ENCODE results near the gene THSD4.
"Not testable (repeated sequence)": the region's sequence is repeated elsewhere in the genome, so short reads cannot be mapped to it uniquely, and the experiment has no call there.

The THSD4 gene

DNA sequence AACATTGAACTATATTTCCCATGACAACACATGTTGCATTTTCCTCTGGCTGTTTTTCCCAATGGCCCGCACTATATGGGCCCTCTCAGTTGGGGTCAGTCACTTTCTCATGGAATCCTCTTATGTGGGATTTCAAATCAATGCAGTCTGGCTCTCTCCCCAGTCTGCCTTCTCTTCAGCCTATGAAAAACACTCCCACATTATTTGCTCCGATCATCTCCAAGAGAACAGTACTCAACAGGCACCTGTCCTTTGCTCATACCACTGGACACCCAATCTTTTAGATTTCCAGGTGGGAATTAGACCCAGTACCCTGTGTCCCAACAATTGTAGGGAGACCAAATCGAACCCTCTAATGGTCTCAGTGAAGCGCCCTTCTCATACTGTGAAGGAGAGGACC is 251.3 kb downstream of the THSD4 start:
- H3K79me2 ChIP-seq (ENCODE audit: insufficient read depth, low read depth): no peaks in the 10 kb centered on the region
- no peaks in the 10 kb centered on the region for H3K36me3 ChIP-seq (ENCODE audit: insufficient read depth)
- H3K4me3 ChIP-seq (IDR thresholded peaks at IDR 0.05; ENCODE audit: insufficient read depth, low read depth, low read length): no peak overlapping the region
- no peak overlapping the region for H3K27ac ChIP-seq
- TF ChIP-seq, protein P1, sequence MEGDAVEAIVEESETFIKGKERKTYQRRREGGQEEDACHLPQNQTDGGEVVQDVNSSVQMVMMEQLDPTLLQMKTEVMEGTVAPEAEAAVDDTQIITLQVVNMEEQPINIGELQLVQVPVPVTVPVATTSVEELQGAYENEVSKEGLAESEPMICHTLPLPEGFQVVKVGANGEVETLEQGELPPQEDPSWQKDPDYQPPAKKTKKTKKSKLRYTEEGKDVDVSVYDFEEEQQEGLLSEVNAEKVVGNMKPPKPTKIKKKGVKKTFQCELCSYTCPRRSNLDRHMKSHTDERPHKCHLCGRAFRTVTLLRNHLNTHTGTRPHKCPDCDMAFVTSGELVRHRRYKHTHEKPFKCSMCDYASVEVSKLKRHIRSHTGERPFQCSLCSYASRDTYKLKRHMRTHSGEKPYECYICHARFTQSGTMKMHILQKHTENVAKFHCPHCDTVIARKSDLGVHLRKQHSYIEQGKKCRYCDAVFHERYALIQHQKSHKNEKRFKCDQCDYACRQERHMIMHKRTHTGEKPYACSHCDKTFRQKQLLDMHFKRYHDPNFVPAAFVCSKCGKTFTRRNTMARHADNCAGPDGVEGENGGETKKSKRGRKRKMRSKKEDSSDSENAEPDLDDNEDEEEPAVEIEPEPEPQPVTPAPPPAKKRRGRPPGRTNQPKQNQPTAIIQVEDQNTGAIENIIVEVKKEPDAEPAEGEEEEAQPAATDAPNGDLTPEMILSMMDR (conservative IDR thresholded peaks at IDR 0.05; ENCODE audit: low read depth, low read length): no peak
- H4K20me1 ChIP-seq (ENCODE audit: insufficient read depth): no peaks in the 10 kb centered on the region
- H3K27me3 ChIP-seq (ENCODE audit: insufficient read depth, low read depth): no peaks in the 10 kb centered on the region
- no peaks in the 10 kb centered on the region for H3K4me1 ChIP-seq (ENCODE audit: low read depth, poor library complexity, severe bottlenecking)
- no peak overlapping the region for H3K9ac ChIP-seq
- H2AFZ ChIP-seq (ENCODE audit: low read depth): no peak overlapping the region
- no peak overlapping the region for H3K4me2 ChIP-seq

DNA sequence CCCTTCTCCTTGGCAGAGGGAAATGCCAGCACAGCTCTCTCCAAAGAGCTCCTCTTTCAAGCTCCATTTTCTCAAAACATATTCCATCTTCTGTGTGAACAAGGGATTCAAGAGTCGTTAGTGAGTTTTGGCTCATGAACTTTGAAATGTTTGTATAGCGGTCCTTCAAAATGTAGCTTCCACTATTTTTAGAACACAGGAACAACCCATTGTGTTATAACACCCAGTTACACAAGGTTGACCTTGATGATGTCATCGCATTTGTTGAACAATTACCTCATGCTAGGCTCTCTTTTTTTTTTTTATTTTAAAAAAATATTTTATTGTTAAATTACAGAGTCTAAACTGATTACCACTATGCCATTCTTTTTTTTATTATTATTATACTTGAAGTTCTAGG is 251.7 kb downstream of the THSD4 start:
- H3K4me3 ChIP-seq (IDR thresholded peaks at IDR 0.05; ENCODE audit: insufficient read depth, low read depth, low read length): no peak overlapping the region
- no peak overlapping the region for H3K27ac ChIP-seq
- H4K20me1 ChIP-seq (ENCODE audit: insufficient read depth): no peaks in the 10 kb centered on the region
- TF ChIP-seq, protein P1 (conservative IDR thresholded peaks at IDR 0.05; ENCODE audit: low read depth, low read length): no peak
- no peaks in the 10 kb centered on the region for H3K4me1 ChIP-seq (ENCODE audit: low read depth, poor library complexity, severe bottlenecking)
- H2AFZ ChIP-seq (ENCODE audit: low read depth): no peak overlapping the region
- H3K36me3 ChIP-seq (ENCODE audit: insufficient read depth): no peaks in the 10 kb centered on the region
- no peak overlapping the region for H3K4me2 ChIP-seq
- H3K27me3 ChIP-seq (ENCODE audit: insufficient read depth, low read depth): no peaks in the 10 kb centered on the region
- no peak overlapping the region for H3K9ac ChIP-seq
- no peaks in the 10 kb centered on the region for H3K79me2 ChIP-seq (ENCODE audit: insufficient read depth, low read depth)

DNA sequence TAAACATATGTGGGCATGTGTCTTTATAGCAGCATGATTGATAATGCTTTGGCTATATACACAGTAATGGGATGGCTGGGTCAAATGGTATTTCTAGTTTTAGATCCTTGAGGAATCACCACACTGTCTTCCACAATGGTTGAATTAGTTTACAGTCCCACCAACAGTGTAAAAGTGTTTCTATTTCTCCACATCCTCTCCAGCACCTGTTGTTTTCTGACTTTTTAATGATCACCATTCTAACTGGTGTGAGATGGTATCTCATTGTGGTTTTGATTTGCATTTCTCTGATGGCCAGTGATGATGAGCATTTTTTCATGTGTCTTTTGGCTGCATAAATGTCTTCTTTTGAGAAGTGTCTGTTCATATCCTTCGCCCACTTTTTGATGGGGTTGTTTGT is 252.5 kb downstream of the THSD4 start:
- H3K27ac ChIP-seq; H3K27me3 ChIP-seq (ENCODE audit: insufficient read depth, low read depth); H4K20me1 ChIP-seq (ENCODE audit: insufficient read depth); H3K4me1 ChIP-seq (ENCODE audit: low read depth, poor library complexity, severe bottlenecking); H3K9ac ChIP-seq; H2AFZ ChIP-seq (ENCODE audit: low read depth); H3K4me2 ChIP-seq; H3K4me3 ChIP-seq (IDR thresholded peaks at IDR 0.05; ENCODE audit: insufficient read depth, low read depth, low read length); H3K79me2 ChIP-seq (ENCODE audit: insufficient read depth, low read depth); H3K36me3 ChIP-seq (ENCODE audit: insufficient read depth): not testable (repeated sequence)

DNA sequence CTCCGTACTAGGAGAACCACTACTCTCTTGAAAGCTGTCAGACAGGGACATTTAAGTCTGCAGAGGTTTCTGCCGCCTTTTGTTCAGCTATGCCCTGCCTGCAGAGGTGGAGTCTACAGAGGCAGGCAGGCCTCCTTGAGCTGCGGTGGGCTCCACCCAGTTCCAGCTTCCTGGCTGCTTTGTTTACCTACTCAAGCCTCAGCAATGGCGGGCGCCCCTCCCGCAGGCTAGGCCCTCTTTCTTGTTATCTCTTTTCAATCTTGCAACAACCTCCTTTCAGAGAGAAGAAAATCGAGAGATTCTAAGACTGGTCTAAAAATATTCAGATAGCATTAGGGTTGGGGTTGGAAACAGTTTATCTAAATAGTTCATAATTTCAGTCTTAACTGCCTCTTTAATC is 257.5 kb downstream of the THSD4 start:
- H3K4me3 ChIP-seq (IDR thresholded peaks at IDR 0.05; ENCODE audit: insufficient read depth, low read depth, low read length); H3K27ac ChIP-seq; H3K79me2 ChIP-seq (ENCODE audit: insufficient read depth, low read depth); H3K4me1 ChIP-seq (ENCODE audit: low read depth, poor library complexity, severe bottlenecking); H4K20me1 ChIP-seq (ENCODE audit: insufficient read depth); H3K4me2 ChIP-seq; H3K27me3 ChIP-seq (ENCODE audit: insufficient read depth, low read depth); H3K36me3 ChIP-seq (ENCODE audit: insufficient read depth); H3K9ac ChIP-seq; H2AFZ ChIP-seq (ENCODE audit: low read depth): not testable (repeated sequence)

DNA sequence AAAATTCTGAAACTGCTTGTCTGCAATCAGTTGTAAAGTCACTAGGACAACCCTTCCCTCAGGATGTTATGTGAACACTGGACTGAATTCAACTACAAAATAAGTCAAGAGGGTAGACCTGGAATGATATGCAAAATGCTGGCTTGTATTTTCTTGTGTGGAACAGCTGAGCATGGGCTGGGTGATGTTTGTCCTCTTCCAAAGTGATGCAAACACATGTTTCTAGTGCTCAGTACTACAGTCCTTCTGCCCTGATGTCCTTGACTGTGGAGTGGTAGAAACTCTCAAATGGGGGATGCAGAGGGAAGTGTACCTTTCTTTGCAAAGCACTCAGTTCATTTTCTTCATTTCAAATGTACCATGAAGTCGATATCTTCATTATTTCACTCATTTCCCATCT is 258.6 kb downstream of the THSD4 start:
- H4K20me1 ChIP-seq (ENCODE audit: insufficient read depth): no peaks in the 10 kb centered on the region
- no peaks in the 10 kb centered on the region for H3K4me1 ChIP-seq (ENCODE audit: low read depth, poor library complexity, severe bottlenecking)
- H3K4me2 ChIP-seq: no peak overlapping the region
- TF ChIP-seq, protein P1 (conservative IDR thresholded peaks at IDR 0.05; ENCODE audit: low read depth, low read length): no peak
- no peaks in the 10 kb centered on the region for H3K79me2 ChIP-seq (ENCODE audit: insufficient read depth, low read depth)
- H3K27ac ChIP-seq: no peak overlapping the region
- no peak overlapping the region for H2AFZ ChIP-seq (ENCODE audit: low read depth)
- H3K36me3 ChIP-seq (ENCODE audit: insufficient read depth): no peaks in the 10 kb centered on the region
- H3K27me3 ChIP-seq (ENCODE audit: insufficient read depth, low read depth): no peaks in the 10 kb centered on the region
- H3K9ac ChIP-seq: no peak overlapping the region
- no peak overlapping the region for H3K4me3 ChIP-seq (IDR thresholded peaks at IDR 0.05; ENCODE audit: insufficient read depth, low read depth, low read length)
